Fibroblast of skin of right biceps (primary cell): ENCODE results near the gene NKAIN4.

Experiments
- DNase-seq: peaks from one replicate; pipeline ENCODE4 v3.0.0-alpha.2; 2013

The NKAIN4 gene

DNA sequence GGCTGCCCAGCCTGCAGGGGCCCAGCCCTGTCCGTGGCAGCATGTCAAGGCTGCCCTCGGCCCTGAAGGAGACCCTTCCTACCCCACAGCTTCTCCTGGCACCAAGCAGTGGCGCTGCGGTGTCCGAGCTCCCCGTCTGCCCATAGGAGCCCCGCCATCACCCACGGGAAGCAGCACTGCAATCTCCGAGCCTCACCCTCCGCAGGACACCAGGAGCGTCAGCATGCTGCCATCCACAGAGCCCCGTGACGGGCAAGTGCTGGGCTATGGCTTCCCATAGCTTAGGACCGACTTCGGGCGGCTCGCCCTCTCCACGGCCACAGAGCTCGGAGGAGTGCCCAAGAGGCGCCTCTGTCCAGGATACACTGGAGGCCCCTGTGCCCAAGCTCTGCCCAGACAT lies 63.4 kb downstream of the NKAIN4 start:
- no peak for DNase-seq
